Small intestine (tissue), 7 donors: Measurements from ENCODE around the gene EXOG. TPM values are rescaled to one million over a fixed set of nuclear protein-coding genes. Genes with fewer than 3 reads are reported as not detected.

Experiments
- DNase-seq, 2 donors: peaks; one replicate each; pipeline versions ENCODE4 v3.0.0 to v3.0.0-alpha.2; 2013
- FAIRE-seq: peaks from 2 replicates; lab custom pipeline; 2012; peaks lifted over from hg19 to GRCh38; lab: Jason Lieb, UNC
- H3K27ac ChIP-seq, 3 donors: one replicate each; pipeline ENCODE4 v1.5.1; 2013; ENCODE audit warnings: low read length in 2 of 3, mild to moderate bottlenecking in 2 of 3, control low read depth in 1 of 3, inconsistent platforms in 1 of 3, low read depth in 1 of 3, moderate library complexity in 1 of 3
- H3K27me3 ChIP-seq, 3 donors: one replicate each; pipeline ENCODE4 v1.6.1; 2013; ENCODE audit warnings: low read length in 3 of 3, inconsistent platforms in 1 of 3; ENCODE audit not compliant: control insufficient read depth in 3 of 3, insufficient read depth in 3 of 3
- H3K36me3 ChIP-seq, 3 donors: one replicate each; pipeline ENCODE4 v1.6.1; 2013; ENCODE audit warnings: low read length in 3 of 3, inconsistent platforms in 1 of 3, low read depth in 1 of 3, mild to moderate bottlenecking in 1 of 3, moderate library complexity in 1 of 3; ENCODE audit not compliant: control insufficient read depth in 3 of 3, insufficient read depth in 2 of 3
- H3K4me1 ChIP-seq, 3 donors: one replicate each; pipeline ENCODE4 v1.6.1; 2013; ENCODE audit warnings: low read length in 2 of 3, inconsistent platforms in 1 of 3, low read depth in 1 of 3, mild to moderate bottlenecking in 1 of 3, moderate library complexity in 1 of 3; ENCODE audit not compliant: control insufficient read depth in 3 of 3, insufficient read depth in 2 of 3
- H3K4me3 ChIP-seq, 3 donors: one replicate each; pipeline ENCODE4 v1.5.1; 2013; ENCODE audit warnings: low read length in 3 of 3, control low read depth in 1 of 3, inconsistent platforms in 1 of 3, low read depth in 1 of 3, mild to moderate bottlenecking in 1 of 3, moderate library complexity in 1 of 3
- H3K9me3 ChIP-seq, 2 donors: one replicate each; pipeline ENCODE4 v1.6.1; 2013; ENCODE audit warnings: low read depth in 1 of 2, low read length in 1 of 2; ENCODE audit not compliant: control insufficient read depth in 2 of 2, insufficient read depth in 1 of 2
- WGBS, 3 donors: extraction: QIAGEN DNeasy Blood & Tissue Kit; methylation state at CpG; one replicate each; pipeline ENCODE4 v1.1.7; 2013; 5-methylcytosine and 5-hydroxymethylcytosine counted together
- polyA plus RNA-seq, 4 donors: library from polyadenylated mRNA; stranded (reverse) in 3 of 4; unstranded in 1 of 4; fragments of 200-250 nt in 3 of 4; fragments of 120-200 nt in 1 of 4; gene quantifications; one replicate each; pipeline versions ENCODE4 v1.2.1 to v1.2.3, GENCODE V29; 2013
- donor health status: healthy with polysubstance abuse.
- donor health status: control.
- donor health status: control.
- donor health status: Bipolar disorder and iron deficiency.
- donor health status: healthy.

EXOG gene
- polyA plus RNA-seq, 4 donors = 1.3 to 9.3 (median 3.7) TPM

DNA sequence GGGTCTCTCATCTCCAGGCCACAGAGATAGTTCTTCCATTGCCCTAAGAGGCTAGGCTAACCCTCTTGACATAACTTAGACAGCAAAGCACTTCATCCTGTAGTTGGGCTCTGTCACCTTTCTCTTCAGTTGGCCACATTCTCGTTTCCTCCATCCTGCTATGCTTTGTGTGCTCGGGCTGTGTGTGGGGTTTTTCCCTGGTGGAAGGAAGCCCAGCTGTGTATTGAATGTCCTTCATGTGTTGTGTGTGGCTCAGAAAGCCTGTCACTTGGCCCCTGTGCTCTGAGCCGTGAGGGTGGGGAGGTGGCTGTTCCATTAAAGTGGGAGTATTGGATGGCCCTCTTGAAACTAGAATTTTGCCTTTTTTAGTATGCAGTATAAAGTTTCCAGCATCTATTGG, 8.8 kb upstream of the EXOG start:
- Histone ChIP-seq H3K4me1 (no peaks in the 10 kb centered on the region), H3K27ac (no peak overlapping the region), H3K4me3 (no peak overlapping the region), H3K9me3 (no peaks in the 10 kb centered on the region), H3K36me3 (peaks cover 2 to 42% (median 7%) of the 10 kb centered on the region in 3 donors), H3K27me3 (no peaks in the 10 kb centered on the region)
- DNase-seq (no peak), FAIRE-seq (no peak)
- 76 to 79% (median 79%) methylated on average over 3 of the region's 3 CpGs for WGBS, 3 donors

DNA sequence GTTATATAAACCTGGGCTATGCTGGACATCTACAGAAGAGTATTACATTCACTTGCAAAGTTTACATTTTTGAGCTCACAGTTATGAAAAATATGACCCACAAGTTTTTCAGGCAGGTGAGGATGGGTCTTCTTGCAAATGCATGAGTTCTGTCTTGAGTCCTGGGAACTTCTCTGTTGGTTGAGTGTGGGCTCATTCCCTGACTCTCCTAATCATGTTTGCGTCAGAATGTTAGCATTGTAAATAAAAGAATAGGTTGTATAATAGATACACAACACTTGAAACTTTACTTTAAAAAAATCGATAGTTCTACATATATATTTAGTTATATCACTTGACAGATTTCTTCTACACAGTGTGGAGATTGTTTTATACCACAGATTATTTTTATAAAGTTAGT, 7.2 kb upstream of the EXOG start:
- Histone ChIP-seq H3K36me3 (peaks cover 0 to 27% (median 0%) of the 10 kb centered on the region in 3 donors), H3K4me1 (no peaks in the 10 kb centered on the region), H3K27ac (no peak overlapping the region), H3K9me3 (no peaks in the 10 kb centered on the region), H3K4me3 (no peak overlapping the region), H3K27me3 (no peaks in the 10 kb centered on the region)
- WGBS, 3 donors = 87 to 97% (median 94%) methylated on average over 2 of the region's 2 CpGs
- FAIRE-seq (no peak), DNase-seq (no peak)

DNA sequence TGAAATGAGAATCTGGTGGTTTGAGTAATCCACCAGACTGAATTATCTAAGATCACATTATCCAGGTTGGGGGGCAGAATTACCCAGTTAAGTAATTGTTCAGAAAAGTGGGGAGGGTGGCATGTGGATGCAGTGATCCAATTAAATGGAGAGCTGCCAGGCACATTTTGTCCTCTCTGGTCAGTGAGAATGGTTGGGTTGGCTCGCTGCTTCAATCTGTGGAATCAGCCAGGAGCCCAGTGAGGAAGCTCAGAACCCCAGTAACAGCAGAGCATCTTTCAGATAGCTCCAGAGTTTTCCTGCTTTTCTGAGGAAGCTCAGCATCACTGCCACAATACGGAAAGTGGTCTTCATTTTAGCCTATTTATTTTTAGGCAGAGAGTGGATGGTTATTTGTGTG, 6.4 kb upstream of the EXOG start:
- H3K4me3 ChIP-seq = no peak overlapping the region
- H3K4me1 ChIP-seq = no peaks in the 10 kb centered on the region
- DNase-seq (no peak), FAIRE-seq (no peak)
- no peaks in the 10 kb centered on the region for H3K27me3 ChIP-seq
- H3K27ac ChIP-seq = no peak overlapping the region
- no peaks in the 10 kb centered on the region for H3K9me3 ChIP-seq
- WGBS, 3 donors = 96 to 100% (median 96%) methylated on average over 2 of the region's 2 CpGs
- peaks cover 0 to 23% (median 0%) of the 10 kb centered on the region in 3 donors for H3K36me3 ChIP-seq

DNA sequence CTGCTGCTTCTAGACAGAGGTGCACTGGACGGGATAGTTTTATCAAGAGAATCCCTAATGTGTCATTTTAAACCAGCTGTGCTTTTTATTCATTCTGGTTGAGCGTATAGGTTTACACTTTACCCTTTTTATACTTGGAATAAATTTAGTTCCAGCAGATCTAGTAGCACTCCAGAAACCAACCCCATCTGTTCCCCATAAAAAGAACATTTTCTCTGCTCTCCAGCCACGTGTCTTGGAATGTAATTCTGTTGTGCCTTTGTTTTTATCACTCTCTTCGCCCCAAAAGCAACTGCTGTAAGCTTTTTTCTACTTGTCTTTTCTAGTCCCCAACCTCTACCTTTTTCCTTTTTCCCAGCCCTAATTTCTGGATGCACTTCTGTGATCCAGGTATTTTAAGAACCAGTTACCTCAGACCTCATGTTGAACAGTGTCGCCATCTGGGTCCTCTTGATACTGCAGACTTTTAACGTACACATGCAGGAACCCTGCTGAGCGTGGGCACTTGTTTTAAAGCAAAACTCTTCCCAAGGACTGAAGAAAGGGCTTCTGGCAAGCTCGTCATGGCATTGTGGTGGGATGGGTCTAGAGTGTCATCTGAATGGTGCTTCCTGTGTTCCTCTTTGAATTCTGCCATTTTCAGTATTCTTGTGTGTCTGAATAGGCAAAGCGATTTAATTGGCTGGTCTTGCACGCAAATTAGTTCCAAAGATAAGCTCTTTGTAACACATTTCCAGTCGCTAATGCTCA, 5.7 kb upstream of the EXOG start:
- no peaks in the 10 kb centered on the region for H3K27me3 ChIP-seq
- H3K9me3 ChIP-seq = no peaks in the 10 kb centered on the region
- no peak overlapping the region for H3K4me3 ChIP-seq
- WGBS, 3 donors = 84 to 94% (median 93%) methylated on average over 11 of the region's 11 CpGs
- H3K36me3 ChIP-seq = peaks cover 0 to 17% (median 0%) of the 10 kb centered on the region in 3 donors
- H3K27ac ChIP-seq = no peak overlapping the region
- H3K4me1 ChIP-seq = no peaks in the 10 kb centered on the region
- DNase-seq (no peak), FAIRE-seq (no peak)

DNA sequence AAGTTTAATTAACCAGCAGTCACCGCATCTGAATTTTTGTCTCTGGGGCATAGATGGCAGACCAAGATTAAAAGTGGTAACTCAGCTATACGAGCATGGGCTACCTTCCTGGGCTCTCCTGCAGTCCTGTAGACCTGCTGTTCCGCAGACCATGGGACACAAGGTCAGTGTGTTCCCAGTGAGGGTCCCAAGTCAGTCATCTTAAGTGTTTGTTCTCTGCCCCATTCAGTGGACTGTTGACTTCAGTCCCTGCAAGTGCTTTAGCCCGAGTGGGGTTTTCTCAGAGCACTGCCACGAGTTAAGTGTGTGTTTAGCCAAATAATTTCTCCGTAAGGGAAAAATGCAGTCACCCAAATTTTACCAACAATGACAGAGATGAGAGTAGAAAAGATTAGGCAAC, 4.9 kb upstream of the EXOG start:
- H3K4me3 ChIP-seq = no peak overlapping the region
- FAIRE-seq (no peak), DNase-seq (no peak)
- WGBS, 3 donors = 92 to 93% (median 93%) methylated on average over 6 of the region's 6 CpGs
- H3K27me3 ChIP-seq = no peaks in the 10 kb centered on the region
- no peaks in the 10 kb centered on the region for H3K4me1 ChIP-seq
- H3K27ac ChIP-seq = no peak overlapping the region
- no peaks in the 10 kb centered on the region for H3K9me3 ChIP-seq
- H3K36me3 ChIP-seq = peaks cover 0 to 12% (median 0%) of the 10 kb centered on the region in 3 donors

DNA sequence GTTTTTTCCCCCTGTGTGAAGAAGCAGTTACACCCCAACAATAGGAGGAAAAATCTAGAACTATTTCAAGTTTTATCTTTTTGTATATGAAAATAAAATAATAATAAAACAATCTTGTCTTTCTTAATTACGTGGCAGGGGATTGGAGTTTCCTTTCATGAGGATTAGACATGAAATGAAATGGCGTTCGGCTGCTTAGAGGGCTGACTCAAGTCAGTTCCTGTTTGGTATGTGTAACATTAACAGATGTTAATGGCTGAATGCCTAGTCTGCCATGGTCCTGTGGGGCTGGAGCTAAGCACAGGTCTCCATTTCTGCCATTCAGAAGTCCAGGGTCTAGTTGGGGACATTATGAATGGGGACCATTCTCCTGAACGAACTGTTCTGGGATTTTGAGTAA, 3.1 kb upstream of the EXOG start:
- H3K4me3 ChIP-seq = no peak overlapping the region
- H3K27me3 ChIP-seq = no peaks in the 10 kb centered on the region
- H3K36me3 ChIP-seq = peaks cover 0 to 5% (median 0%) of the 10 kb centered on the region in 3 donors
- FAIRE-seq = no peak
- DNase-seq = no peak
- peaks cover 0 to 2% (median 0%) of the 10 kb centered on the region in 3 donors for H3K4me1 ChIP-seq
- H3K9me3 ChIP-seq = no peaks in the 10 kb centered on the region
- 78 to 88% (median 83%) methylated on average over 4 of the region's 4 CpGs for WGBS, 3 donors
- no peak overlapping the region for H3K27ac ChIP-seq

DNA sequence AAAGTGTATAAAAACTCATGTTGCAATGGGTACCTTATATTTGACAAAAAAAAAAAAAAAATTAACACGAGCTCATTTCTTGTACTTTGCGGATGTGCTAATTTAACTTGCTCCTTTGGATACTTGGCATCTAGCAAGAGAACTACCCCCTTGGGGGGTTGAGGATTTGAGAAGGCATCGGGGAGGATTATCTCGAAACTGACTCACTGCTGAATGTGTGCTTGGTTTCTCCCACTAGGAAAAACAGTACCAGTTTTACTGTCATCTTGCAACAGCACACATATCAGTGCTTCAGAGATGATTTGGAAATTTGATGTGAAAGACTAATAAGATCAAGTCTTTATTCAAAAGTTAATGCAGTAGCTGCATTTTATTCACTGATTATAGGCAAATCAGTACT, 891 bp downstream of the EXOG start:
- no peak for DNase-seq

DNA sequence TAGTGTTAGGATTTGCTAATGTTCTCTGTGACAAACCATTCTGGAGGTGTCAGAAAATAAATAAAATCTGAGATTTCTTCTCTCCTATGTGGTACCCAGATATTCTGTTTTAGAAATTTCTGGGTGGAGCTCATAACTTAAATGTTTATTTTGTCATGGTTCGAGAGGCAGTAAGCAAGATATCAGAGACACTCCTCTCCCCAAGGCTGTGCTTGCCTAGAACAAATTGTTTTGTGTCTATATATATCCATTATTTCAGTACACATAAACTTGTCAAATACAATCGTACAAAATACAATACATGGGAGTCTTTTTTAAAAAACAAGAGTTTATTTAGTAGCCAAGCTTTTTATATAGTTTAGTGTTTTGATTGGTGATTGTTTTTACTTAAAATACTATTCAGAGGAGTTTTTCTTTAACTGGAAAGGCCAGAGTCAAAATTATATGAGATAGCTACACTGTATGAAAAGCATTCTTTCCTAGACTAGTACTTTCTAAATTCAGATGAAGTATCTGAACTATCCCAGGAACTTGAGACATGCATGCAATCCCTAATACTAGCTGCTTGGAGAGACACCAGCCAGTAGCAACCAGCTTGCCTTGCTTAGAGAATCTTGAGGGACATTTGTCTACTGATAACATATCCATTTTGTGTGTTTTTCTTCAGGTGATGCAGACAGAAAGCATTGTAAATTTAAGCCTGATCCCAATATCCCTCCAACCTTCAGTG, 4.7 kb downstream of the EXOG start:
- Histone ChIP-seq H3K36me3 (peaks cover 3 to 14% (median 5%) of the 10 kb centered on the region in 3 donors), H3K27ac (no peak overlapping the region), H3K27me3 (no peaks in the 10 kb centered on the region), H3K9me3 (no peaks in the 10 kb centered on the region), H3K4me1 (peaks cover 0 to 2% (median 0%) of the 10 kb centered on the region in 3 donors), H3K4me3 (no peak overlapping the region)
- no peak for FAIRE-seq
- no peak for DNase-seq
- 74 to 91% (median 90%) methylated on average over 2 of the region's 2 CpGs for WGBS, 3 donors

More for the DNA sequence above, 891 bp downstream of the EXOG start:
- WGBS, 3 donors = 40 to 52% (median 46%) methylated on average over 4 of the region's 4 CpGs
- no peak for FAIRE-seq
- no peaks in the 10 kb centered on the region for H3K27me3 ChIP-seq
- peaks cover 0 to 2% (median 0%) of the 10 kb centered on the region in 3 donors for H3K4me1 ChIP-seq
- no peaks in the 10 kb centered on the region for H3K9me3 ChIP-seq
- H3K27ac ChIP-seq = no peak overlapping the region
- H3K4me3 ChIP-seq = peak overlapping the region in 1 of 3 donors; percentile 83
- peaks cover 0 to 8% (median 3%) of the 10 kb centered on the region in 3 donors for H3K36me3 ChIP-seq
